Right atrium auricular region (tissue), 2 donors: ENCODE data around the gene MED27. TPM values are rescaled to one million over a fixed set of nuclear protein-coding genes. Genes with fewer than 3 reads are reported as not detected.
"Not testable (repeated sequence)": the region's sequence is repeated elsewhere in the genome, so short reads cannot be mapped to it uniquely, and the experiment has no call there.

Experiments used
- DNase-seq: peaks from one replicate; pipeline ENCODE4 v3.0.0-alpha.2; 2019; ENCODE audit warnings: low spot score
- H3K27ac ChIP-seq, 2 donors: fragments of 200-600 bp; sonication (generic); 1 replicate in 1 of 2; 2 replicates in 1 of 2; pipeline ENCODE4 v1.5.1; 2016 to 2019
- H3K27me3 ChIP-seq, 2 donors: fragments of 200-600 bp; sonication (generic); one replicate each; pipeline versions ENCODE4 v1.5.1 to v1.6.0; 2017 to 2019
- H3K36me3 ChIP-seq: fragments of 200-600 bp; sonication (generic); one replicate; pipeline ENCODE4 v1.5.1; 2016
- H3K4me1 ChIP-seq, 2 donors: fragments of 200-600 bp; sonication (generic); one replicate each; pipeline versions ENCODE4 v1.5.1 to v1.6.0; 2017 to 2019
- H3K4me3 ChIP-seq, 2 donors: fragments of 200-600 bp; sonication (generic); 1 replicate in 1 of 2; 2 replicates in 1 of 2; pipeline ENCODE4 v1.5.1; 2017 to 2019; ENCODE audit warnings: mild to moderate bottlenecking in 1 of 2, moderate library complexity in 1 of 2
- H3K9me3 ChIP-seq, 2 donors: fragments of 200-600 bp; sonication (generic); one replicate each; pipeline ENCODE4 v1.5.1; 2019
- total RNA-seq, 2 donors: library from RNA; depleted of rRNA; stranded (reverse); fragments of >200 nt; gene quantifications; one replicate each; pipeline ENCODE4 v1.1.0, GENCODE V29; 2016
- TF ChIP-seq, protein P1 (sequence below), 2 donors: fragments of 200-600 bp; sonication (generic); IDR thresholded peaks; one replicate each; pipeline ENCODE4 v1.5.1; 2019; ENCODE audit warnings: antibody characterized with exemption in 2 of 2

Gene MED27
- total RNA-seq, 2 donors from 2014 or later = 12.5 to 15.3 TPM

DNA sequence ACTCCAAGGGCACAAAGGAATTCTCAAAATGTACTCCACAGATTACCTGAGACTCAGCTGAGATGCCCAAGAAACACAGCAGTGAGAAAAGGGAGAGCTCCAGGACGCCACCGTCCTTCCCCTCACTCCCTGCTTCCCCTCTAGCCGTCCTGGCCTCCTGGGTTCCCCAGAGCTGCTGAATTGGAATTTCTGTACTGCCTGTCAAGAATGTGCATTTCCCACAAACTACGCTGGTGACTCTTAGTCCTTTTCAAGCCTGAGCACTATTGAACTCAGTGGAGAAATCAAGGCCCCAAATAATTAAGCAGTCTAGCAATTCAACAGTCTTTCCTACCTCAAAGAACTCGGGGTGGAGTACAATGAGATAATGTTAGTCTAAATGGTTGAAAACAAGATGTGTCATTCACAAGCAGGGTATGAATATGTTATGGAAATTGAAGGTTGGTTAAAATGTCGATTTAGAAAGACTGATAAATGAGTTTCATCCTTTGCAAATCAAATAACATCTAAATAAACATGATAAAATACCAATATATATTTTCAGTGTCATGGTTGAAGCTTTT, 153.2 kb downstream of the MED27 start:
- Histone ChIP-seq H3K4me3 (no peak overlapping the region), H3K27me3 (no peaks in the 10 kb centered on the region), H3K36me3 (no peaks in the 10 kb centered on the region), H3K27ac (no peak overlapping the region), H3K4me1 (no peaks in the 10 kb centered on the region), H3K9me3 (no peaks in the 10 kb centered on the region)
- TF ChIP-seq, protein P1, sequence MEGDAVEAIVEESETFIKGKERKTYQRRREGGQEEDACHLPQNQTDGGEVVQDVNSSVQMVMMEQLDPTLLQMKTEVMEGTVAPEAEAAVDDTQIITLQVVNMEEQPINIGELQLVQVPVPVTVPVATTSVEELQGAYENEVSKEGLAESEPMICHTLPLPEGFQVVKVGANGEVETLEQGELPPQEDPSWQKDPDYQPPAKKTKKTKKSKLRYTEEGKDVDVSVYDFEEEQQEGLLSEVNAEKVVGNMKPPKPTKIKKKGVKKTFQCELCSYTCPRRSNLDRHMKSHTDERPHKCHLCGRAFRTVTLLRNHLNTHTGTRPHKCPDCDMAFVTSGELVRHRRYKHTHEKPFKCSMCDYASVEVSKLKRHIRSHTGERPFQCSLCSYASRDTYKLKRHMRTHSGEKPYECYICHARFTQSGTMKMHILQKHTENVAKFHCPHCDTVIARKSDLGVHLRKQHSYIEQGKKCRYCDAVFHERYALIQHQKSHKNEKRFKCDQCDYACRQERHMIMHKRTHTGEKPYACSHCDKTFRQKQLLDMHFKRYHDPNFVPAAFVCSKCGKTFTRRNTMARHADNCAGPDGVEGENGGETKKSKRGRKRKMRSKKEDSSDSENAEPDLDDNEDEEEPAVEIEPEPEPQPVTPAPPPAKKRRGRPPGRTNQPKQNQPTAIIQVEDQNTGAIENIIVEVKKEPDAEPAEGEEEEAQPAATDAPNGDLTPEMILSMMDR (IDR thresholded peaks at IDR 0.05) = no peak
- no peak for DNase-seq

DNA sequence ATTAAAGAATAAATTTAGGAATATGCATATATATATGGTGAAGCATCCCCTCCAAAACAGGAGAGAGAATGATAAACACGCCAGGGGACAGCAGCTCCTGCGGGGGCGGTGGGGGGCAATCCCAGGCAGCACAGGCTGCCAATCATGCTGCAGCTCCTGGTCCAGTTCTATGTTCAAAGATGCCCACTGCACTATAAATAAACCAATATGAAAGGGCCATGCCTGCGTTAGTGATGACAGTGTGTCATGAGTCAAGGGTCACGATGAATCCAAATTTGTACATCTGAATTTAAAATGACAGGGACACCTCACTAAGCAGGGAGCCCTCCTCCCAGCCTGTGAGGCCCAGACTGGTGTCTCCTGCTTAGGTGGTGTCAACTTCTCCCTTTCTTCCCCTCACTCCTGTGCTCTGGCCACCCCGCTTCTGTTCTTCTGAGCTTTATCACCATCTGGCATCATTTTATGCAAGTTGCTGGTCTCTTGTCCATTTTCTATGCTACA, 153.9 kb downstream of the MED27 start:
- no peaks in the 10 kb centered on the region for H3K9me3 ChIP-seq
- no peaks in the 10 kb centered on the region for H3K27me3 ChIP-seq
- no peaks in the 10 kb centered on the region for H3K4me1 ChIP-seq
- H3K36me3 ChIP-seq = no peaks in the 10 kb centered on the region
- TF ChIP-seq, protein P1 (IDR thresholded peaks at IDR 0.05) = no peak
- no peak overlapping the region for H3K4me3 ChIP-seq
- H3K27ac ChIP-seq = no peak overlapping the region
- DNase-seq = no peak

DNA sequence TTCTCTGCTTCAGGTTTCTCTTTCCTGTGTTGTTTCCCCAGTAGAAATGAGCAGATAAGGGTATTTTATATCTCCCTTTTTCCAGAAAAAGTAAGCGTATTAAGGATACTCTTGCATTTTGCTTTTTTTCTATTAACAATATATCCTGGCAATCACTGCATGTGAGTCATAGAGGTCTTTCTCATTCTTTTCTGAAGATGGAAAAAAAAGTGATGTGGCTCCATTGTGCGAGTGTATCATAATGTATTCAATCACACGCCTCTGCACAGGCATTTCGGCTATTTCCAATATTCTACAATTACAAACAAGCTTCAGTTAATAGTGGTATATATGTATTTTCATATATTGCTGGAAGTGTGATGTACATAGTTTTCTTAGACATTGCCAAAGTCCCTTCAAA, 155.9 kb downstream of the MED27 start:
- H3K4me1 ChIP-seq = no peaks in the 10 kb centered on the region
- no peaks in the 10 kb centered on the region for H3K27me3 ChIP-seq
- no peak overlapping the region for H3K4me3 ChIP-seq
- no peaks in the 10 kb centered on the region for H3K9me3 ChIP-seq
- no peaks in the 10 kb centered on the region for H3K36me3 ChIP-seq
- DNase-seq = no peak
- no peak overlapping the region for H3K27ac ChIP-seq
- TF ChIP-seq, protein P1 (IDR thresholded peaks at IDR 0.05) = no peak

DNA sequence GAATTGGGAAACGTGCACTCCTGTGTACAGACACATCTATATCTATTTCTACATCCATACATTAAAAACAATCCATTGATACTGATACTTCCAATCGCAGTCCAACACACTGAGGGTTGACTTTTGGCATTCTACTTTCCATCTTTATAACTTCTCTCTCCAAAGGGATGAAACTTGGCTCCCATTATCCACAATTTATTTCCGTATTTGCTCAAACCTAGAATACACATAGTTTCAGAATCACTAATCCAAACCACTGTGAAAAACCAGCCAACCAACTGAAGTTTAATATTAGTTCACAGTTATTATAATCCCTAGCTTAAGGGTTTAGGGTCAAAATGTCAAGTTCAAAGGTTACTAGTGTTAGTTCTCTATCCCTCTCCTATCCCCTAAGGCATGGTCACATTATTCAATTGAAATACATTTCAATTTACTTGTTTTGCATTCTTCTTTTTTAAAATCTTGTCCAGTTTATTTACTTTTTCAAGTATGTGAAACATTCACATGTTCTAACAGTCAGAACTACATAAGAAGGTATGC, 156.5 kb downstream of the MED27 start:
- TF ChIP-seq, protein P1 (IDR thresholded peaks at IDR 0.05) = no peak
- no peak for DNase-seq
- H3K9me3 ChIP-seq = no peaks in the 10 kb centered on the region

DNA sequence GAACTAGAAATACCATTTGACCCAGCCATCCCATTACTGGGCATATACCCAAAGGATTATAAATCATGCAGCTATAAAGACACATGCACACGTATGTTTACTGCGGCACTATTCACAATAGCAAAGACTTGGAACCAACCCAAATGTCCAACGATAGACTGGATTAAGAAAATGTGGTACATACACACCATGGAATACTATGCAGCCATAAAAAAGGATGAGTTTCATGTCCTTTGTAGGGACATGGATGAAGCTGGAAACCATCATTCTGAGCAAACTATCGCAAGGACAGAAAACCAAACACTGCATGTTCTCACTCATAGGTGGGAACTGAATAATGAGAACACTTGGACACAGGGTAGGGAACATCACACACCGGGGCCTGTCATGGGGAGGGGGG, 158.0 kb downstream of the MED27 start:
- H3K27me3 ChIP-seq, H3K4me3 ChIP-seq, H3K4me1 ChIP-seq, DNase-seq, H3K9me3 ChIP-seq, H3K27ac ChIP-seq, H3K36me3 ChIP-seq: not testable (repeated sequence)

More for the DNA sequence above, 156.5 kb downstream of the MED27 start:
- Histone ChIP-seq H3K27me3 (no peaks in the 10 kb centered on the region), H3K4me3 (no peak overlapping the region), H3K27ac (no peak overlapping the region), H3K36me3 (no peaks in the 10 kb centered on the region), H3K4me1 (no peaks in the 10 kb centered on the region)

DNA sequence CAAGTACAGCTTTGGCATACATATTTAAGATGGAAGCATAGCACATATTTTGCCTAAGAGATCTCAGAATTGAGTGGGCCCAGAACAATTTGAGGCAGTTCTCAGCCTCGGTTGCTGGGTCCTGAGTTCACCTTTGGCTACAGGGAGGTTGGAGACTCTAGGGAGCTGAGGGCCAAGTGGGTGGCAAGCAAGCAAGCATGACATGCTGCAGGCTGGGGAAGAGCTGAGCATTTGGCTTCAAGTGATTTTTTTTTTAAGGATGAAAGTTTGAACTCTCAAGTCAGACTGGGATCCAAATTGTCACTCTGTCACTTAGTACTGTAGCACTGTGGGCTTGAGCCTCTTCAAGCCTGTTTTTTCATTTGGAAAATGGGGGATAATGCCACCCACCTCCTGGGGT, 160.5 kb downstream of the MED27 start:
- Histone ChIP-seq H3K27me3 (no peaks in the 10 kb centered on the region), H3K4me3 (no peak overlapping the region), H3K27ac (no peak overlapping the region), H3K4me1 (no peaks in the 10 kb centered on the region), H3K9me3 (no peaks in the 10 kb centered on the region), H3K36me3 (no peaks in the 10 kb centered on the region)
- TF ChIP-seq, protein P1 (IDR thresholded peaks at IDR 0.05) = no peak
- DNase-seq = no peak
